GM23248 (cell line): ENCODE results near the gene OR2W1.

Experiments used
- EZH2 ChIP-seq: fragments of 200-600 bp; sonication (generic); IDR thresholded peaks from 2 replicates; pipeline ENCODE4 v1.6.1; 2018; ENCODE audit warnings: antibody characterized with exemption, mild to moderate bottlenecking; ENCODE audit not compliant: insufficient read depth, poor library complexity, severe bottlenecking
- EZH2phosphoT487 ChIP-seq: fragments of 200-600 bp; sonication (generic); IDR thresholded peaks from 2 replicates; pipeline ENCODE4 v1.6.1; 2018; ENCODE audit warnings: antibody characterized with exemption, moderate library complexity, mild to moderate bottlenecking, low read depth; ENCODE audit not compliant: insufficient read depth

- no peak for TF ChIP-seq EZH2phosphoT487
- TF ChIP-seq EZH2, result no peak
Observed at GRCh38 chr6:29017428-29017802, 27.6 kb downstream of the OR2W1 start.
